Measurements from ENCODE around the gene CLASP1.

Gene CLASP1

DNA sequence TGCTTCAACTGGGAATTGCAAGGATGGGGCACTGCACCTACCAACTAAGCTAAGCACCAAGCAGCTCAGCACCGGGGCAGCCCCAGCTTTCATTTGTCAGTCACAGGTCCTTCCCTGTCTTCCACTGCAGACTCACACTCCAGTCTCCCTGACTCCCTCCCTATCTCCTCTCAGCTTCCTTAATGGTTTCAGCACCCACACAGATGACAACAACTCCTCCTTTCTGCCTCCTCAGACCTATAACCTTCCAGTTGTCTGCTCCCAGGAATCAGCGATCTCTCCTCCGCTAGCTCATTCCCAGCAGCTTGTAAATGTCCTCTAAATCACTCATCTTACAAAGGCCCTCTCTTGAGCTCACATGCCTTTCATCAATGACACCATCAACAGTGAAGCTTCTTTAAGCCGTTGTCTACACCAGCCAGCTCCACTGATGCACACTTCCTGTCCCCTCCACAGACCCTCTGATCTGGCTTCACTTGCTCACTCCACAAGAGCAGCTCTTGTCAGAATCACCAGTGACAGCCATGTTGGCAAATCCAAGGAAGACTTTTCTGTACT lies 32.1 kb downstream of the CLASP1 start:
- H3K27me3 ChIP-seq (ENCODE audit: insufficient read depth, poor library complexity, severe bottlenecking) = no peaks in the 10 kb centered on the region
- no peak for TF ChIP-seq SPI1 (IDR thresholded peaks at IDR 0.05; ENCODE audit: borderline replicate concordance, low read depth)
- TF ChIP-seq, protein P1, sequence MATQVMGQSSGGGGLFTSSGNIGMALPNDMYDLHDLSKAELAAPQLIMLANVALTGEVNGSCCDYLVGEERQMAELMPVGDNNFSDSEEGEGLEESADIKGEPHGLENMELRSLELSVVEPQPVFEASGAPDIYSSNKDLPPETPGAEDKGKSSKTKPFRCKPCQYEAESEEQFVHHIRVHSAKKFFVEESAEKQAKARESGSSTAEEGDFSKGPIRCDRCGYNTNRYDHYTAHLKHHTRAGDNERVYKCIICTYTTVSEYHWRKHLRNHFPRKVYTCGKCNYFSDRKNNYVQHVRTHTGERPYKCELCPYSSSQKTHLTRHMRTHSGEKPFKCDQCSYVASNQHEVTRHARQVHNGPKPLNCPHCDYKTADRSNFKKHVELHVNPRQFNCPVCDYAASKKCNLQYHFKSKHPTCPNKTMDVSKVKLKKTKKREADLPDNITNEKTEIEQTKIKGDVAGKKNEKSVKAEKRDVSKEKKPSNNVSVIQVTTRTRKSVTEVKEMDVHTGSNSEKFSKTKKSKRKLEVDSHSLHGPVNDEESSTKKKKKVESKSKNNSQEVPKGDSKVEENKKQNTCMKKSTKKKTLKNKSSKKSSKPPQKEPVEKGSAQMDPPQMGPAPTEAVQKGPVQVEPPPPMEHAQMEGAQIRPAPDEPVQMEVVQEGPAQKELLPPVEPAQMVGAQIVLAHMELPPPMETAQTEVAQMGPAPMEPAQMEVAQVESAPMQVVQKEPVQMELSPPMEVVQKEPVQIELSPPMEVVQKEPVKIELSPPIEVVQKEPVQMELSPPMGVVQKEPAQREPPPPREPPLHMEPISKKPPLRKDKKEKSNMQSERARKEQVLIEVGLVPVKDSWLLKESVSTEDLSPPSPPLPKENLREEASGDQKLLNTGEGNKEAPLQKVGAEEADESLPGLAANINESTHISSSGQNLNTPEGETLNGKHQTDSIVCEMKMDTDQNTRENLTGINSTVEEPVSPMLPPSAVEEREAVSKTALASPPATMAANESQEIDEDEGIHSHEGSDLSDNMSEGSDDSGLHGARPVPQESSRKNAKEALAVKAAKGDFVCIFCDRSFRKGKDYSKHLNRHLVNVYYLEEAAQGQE (IDR thresholded peaks at IDR 0.05; ENCODE audit: insufficient replicate concordance, low read depth) = no peak
- no peak for TF ChIP-seq GABPA (IDR thresholded peaks at IDR 0.05; ENCODE audit: low read depth)
- no peak for TF ChIP-seq CTCF (IDR thresholded peaks at IDR 0.05; ENCODE audit: insufficient read depth, low read length)
- no peak for DNase-seq (ENCODE audit: low read depth in 1 of 2, low spot score in 1 of 2)
- H3K27ac ChIP-seq (replicated peaks) = no peak overlapping the region
- H3K4me3 ChIP-seq (replicated peaks; ENCODE audit: insufficient read depth, low read length) = no peak overlapping the region

- Histone ChIP-seq H3K27me3 (ENCODE audit: insufficient read depth, poor library complexity, severe bottlenecking) (no peaks in the 10 kb centered on the region), H3K4me3 (replicated peaks; ENCODE audit: insufficient read depth, low read length) (no peak overlapping the region), H3K27ac (replicated peaks) (no peak overlapping the region)
- no peak for DNase-seq (ENCODE audit: low read depth in 1 of 2, low spot score in 1 of 2)
- TF ChIP-seq, protein P1 (IDR thresholded peaks at IDR 0.05; ENCODE audit: insufficient replicate concordance, low read depth) = no peak
- TF ChIP-seq POLR2AphosphoS5 (IDR thresholded peaks at IDR 0.05; ENCODE audit: low read depth) = no peak
- TF ChIP-seq SPI1 (IDR thresholded peaks at IDR 0.05; ENCODE audit: borderline replicate concordance, low read depth) = no peak
Measured at GRCh38 chr2:121613774-121614173, 35.5 kb downstream of the CLASP1 start.

DNA sequence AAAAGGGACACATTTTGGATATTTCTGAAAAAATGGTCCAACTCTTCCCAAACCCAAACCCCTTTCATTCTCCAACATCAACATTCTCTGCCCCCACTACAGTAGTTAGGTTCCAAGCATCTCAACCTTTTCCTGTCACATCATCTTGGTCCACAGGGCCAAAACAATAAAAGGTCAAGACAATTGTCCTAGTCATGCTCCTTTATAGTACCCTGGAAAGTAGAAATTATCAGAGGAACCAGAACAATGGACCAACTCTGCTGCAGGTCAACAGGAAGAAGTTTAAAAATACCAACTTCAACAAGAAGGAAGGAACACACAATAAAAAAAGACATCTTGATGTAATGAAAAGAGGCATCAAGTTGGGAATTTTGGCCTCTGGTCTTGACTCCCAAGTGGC lies 36.1 kb downstream of the CLASP1 start:
- no peak overlapping the region; the same call in 1 of the 2 replicates for H3K27ac ChIP-seq (replicated peaks)
- no peak overlapping the region for H3K4me3 ChIP-seq (replicated peaks; ENCODE audit: insufficient read depth, low read length)
- no peak for TF ChIP-seq CTCF (IDR thresholded peaks at IDR 0.05; ENCODE audit: insufficient read depth, low read length)
- TF ChIP-seq, protein P1 (IDR thresholded peaks at IDR 0.05; ENCODE audit: insufficient replicate concordance, low read depth) = no peak
- TF ChIP-seq GABPA (IDR thresholded peaks at IDR 0.05; ENCODE audit: low read depth) = no peak
- no peak for TF ChIP-seq SPI1 (IDR thresholded peaks at IDR 0.05; ENCODE audit: borderline replicate concordance, low read depth)
- TF ChIP-seq POLR2AphosphoS5 (IDR thresholded peaks at IDR 0.05; ENCODE audit: low read depth) = no peak
- H3K27me3 ChIP-seq (ENCODE audit: insufficient read depth, poor library complexity, severe bottlenecking) = no peaks in the 10 kb centered on the region
- DNase-seq (ENCODE audit: low read depth in 1 of 2, low spot score in 1 of 2) = no peak

All from HL-60 (cell line).